ENCODE measurements around the gene AGT.

DNA sequence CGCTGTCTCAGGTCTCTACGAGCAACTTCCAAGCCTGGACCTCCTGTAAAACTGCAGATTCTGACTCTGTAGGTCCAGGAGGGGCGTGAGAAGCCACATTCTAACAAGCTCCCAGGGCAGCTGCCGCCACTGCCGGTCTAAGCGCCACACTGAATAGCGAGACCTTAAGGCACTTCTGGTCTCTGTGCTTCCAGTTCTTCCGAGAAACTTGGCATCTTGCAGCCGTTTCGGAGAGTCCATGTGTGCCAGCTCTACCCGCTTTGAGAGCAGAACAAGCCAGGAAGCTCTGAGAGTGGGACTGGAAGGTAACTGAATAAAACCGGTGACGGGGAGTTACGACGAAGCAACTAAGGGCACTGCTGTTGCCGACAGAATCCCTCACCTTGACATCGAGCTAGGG is 12.5 kb downstream of the AGT start:
- no peak for TF ChIP-seq POLR2A (IDR thresholded peaks at IDR 0.05)
- TF ChIP-seq, protein P1, sequence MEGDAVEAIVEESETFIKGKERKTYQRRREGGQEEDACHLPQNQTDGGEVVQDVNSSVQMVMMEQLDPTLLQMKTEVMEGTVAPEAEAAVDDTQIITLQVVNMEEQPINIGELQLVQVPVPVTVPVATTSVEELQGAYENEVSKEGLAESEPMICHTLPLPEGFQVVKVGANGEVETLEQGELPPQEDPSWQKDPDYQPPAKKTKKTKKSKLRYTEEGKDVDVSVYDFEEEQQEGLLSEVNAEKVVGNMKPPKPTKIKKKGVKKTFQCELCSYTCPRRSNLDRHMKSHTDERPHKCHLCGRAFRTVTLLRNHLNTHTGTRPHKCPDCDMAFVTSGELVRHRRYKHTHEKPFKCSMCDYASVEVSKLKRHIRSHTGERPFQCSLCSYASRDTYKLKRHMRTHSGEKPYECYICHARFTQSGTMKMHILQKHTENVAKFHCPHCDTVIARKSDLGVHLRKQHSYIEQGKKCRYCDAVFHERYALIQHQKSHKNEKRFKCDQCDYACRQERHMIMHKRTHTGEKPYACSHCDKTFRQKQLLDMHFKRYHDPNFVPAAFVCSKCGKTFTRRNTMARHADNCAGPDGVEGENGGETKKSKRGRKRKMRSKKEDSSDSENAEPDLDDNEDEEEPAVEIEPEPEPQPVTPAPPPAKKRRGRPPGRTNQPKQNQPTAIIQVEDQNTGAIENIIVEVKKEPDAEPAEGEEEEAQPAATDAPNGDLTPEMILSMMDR (IDR thresholded peaks at IDR 0.05), result no peak

Measured in Peyer's patch (tissue), 4 donors.